H9 (cell line): Measurements from ENCODE around the gene RCN2. TPM values are rescaled to one million over a fixed set of nuclear protein-coding genes. Genes with fewer than 3 reads are reported as not detected.

Experiments
- DNase-seq: peaks from one replicate; pipeline ENCODE4 v3.0.0-alpha.2; 2017
- H2AFZ ChIP-seq: one replicate; pipeline ENCODE4 v1.6.1; 2013; ENCODE audit warnings: mild to moderate bottlenecking, low read length, control low read depth, moderate library complexity
- H2AK5ac ChIP-seq: 2 replicates; pipeline ENCODE4 v1.6.1; 2013; ENCODE audit warnings: low read length, control low read depth, mixed read lengths; ENCODE audit not compliant: insufficient read length
- H2BK120ac ChIP-seq: one replicate; pipeline ENCODE4 v1.6.1; 2013; ENCODE audit warnings: low read depth, mild to moderate bottlenecking, low read length, control low read depth, inconsistent platforms; ENCODE audit not compliant: poor library complexity, severe bottlenecking
- H2BK12ac ChIP-seq: 2 replicates; pipeline ENCODE4 v1.6.1; 2013; ENCODE audit warnings: low read length, control low read depth, mixed read lengths, low read depth; ENCODE audit not compliant: insufficient read length
- H2BK15ac ChIP-seq: 2 replicates; pipeline ENCODE4 v1.6.1; 2013; ENCODE audit warnings: low read depth, low read length, control low read depth
- H2BK20ac ChIP-seq: one replicate; pipeline ENCODE4 v1.6.1; 2013; ENCODE audit warnings: low read depth, mild to moderate bottlenecking, low read length, control low read depth, inconsistent platforms; ENCODE audit not compliant: poor library complexity, severe bottlenecking
- H2BK5ac ChIP-seq: 2 replicates; pipeline ENCODE4 v1.6.1; 2013; ENCODE audit warnings: low read length, control low read depth, mixed read lengths; ENCODE audit not compliant: insufficient read length
- H3K14ac ChIP-seq: 2 replicates; pipeline ENCODE4 v1.6.1; 2013; ENCODE audit warnings: low read length, control low read depth; ENCODE audit not compliant: insufficient read depth
- H3K18ac ChIP-seq: 2 replicates; pipeline ENCODE4 v1.6.1; 2013; ENCODE audit warnings: low read depth, mild to moderate bottlenecking, mixed read lengths, low read length, control low read depth; ENCODE audit not compliant: insufficient read length
- H3K23ac ChIP-seq: 2 replicates; pipeline ENCODE4 v1.6.1; 2013; ENCODE audit warnings: low read length, control low read depth, mixed read lengths, low read depth; ENCODE audit not compliant: insufficient read length
- H3K23me2 ChIP-seq: 2 replicates; pipeline ENCODE4 v1.6.1; 2013; ENCODE audit warnings: low read depth, mild to moderate bottlenecking, mixed read lengths, low read length, control low read depth; ENCODE audit not compliant: insufficient read length, poor library complexity, severe bottlenecking
- H3K27ac ChIP-seq: 2 replicates; pipeline ENCODE4 v1.5.1; 2013; ENCODE audit warnings: low read length, control low read depth, mixed read lengths, low read depth; ENCODE audit not compliant: insufficient read length
- H3K27me3 ChIP-seq: 2 replicates; pipeline ENCODE4 v1.6.1; 2013; ENCODE audit warnings: low read length, control low read depth, inconsistent platforms; ENCODE audit not compliant: insufficient read depth
- H3K4ac ChIP-seq: 2 replicates; pipeline ENCODE4 v1.6.1; 2013; ENCODE audit warnings: low read depth, mild to moderate bottlenecking, control low read depth, inconsistent platforms, low read length, moderate library complexity
- H3K4me1 ChIP-seq: 2 replicates; pipeline ENCODE4 v1.6.1; 2013; ENCODE audit warnings: low read length, control low read depth, inconsistent platforms; ENCODE audit not compliant: insufficient read depth
- H3K4me2 ChIP-seq: 2 replicates; pipeline ENCODE4 v1.6.1; 2013; ENCODE audit warnings: low read length, control low read depth, mixed read lengths; ENCODE audit not compliant: insufficient read length, insufficient read depth
- H3K56ac ChIP-seq: 2 replicates; pipeline ENCODE4 v1.6.1; 2013; ENCODE audit warnings: low read depth, mild to moderate bottlenecking, mixed read lengths, low read length, control low read depth; ENCODE audit not compliant: insufficient read length
- H3K79me1 ChIP-seq: 2 replicates; pipeline ENCODE4 v1.6.1; 2013; ENCODE audit warnings: low read depth, mild to moderate bottlenecking, moderate library complexity, low read length, control low read depth, inconsistent platforms; ENCODE audit not compliant: insufficient read depth, poor library complexity, severe bottlenecking
- H3K79me2 ChIP-seq: 2 replicates; pipeline ENCODE4 v1.6.1; 2013; ENCODE audit warnings: low read length, control low read depth, inconsistent platforms; ENCODE audit not compliant: insufficient read depth
- H3K9ac ChIP-seq: 2 replicates; pipeline ENCODE4 v1.6.1; 2013; ENCODE audit warnings: low read length, control low read depth, mixed read lengths; ENCODE audit not compliant: insufficient read length; ENCODE audit errors: extremely low read depth
- H3K9me3 ChIP-seq: one replicate; pipeline ENCODE4 v1.6.1; 2013; ENCODE audit warnings: low read depth, low read length, inconsistent platforms; ENCODE audit not compliant: control insufficient read depth
- H3T11ph ChIP-seq: one replicate; pipeline ENCODE4 v1.6.1; 2013; ENCODE audit warnings: mild to moderate bottlenecking, low read length, control low read depth, inconsistent platforms
- H4K20me1 ChIP-seq: one replicate; pipeline ENCODE4 v1.6.1; 2013; ENCODE audit not compliant: control insufficient read depth, insufficient read length, insufficient read depth
- H4K5ac ChIP-seq: 2 replicates; pipeline ENCODE4 v1.6.1; 2013; ENCODE audit warnings: low read depth, mild to moderate bottlenecking, mixed read lengths, low read length, control low read depth; ENCODE audit not compliant: insufficient read length
- H4K8ac ChIP-seq: replicated peaks from 2 replicates; pipeline ENCODE4 v1.6.1; 2013; ENCODE audit warnings: low read length, control low read depth, mixed read lengths, low read depth; ENCODE audit not compliant: insufficient read length
- H4K91ac ChIP-seq: 2 replicates; pipeline ENCODE4 v1.6.1; 2013; ENCODE audit warnings: low read depth, mild to moderate bottlenecking, moderate library complexity, mixed read lengths, low read length, control low read depth; ENCODE audit not compliant: insufficient read length
- H3K27ac Mint-ChIP-seq, 3 experiments: 2 replicates in 2 of 3; 3 replicates in 1 of 3; pipeline ENCODE4 v1.8.0; 2020 to 2021; ENCODE audit warnings: mixed read lengths in 3 of 3, mild to moderate bottlenecking in 1 of 3, moderate library complexity in 1 of 3
- H3K27me3 Mint-ChIP-seq: 2 replicates; pipeline ENCODE4 v1.8.0; 2021; ENCODE audit warnings: low read depth, mild to moderate bottlenecking, moderate library complexity, mixed read lengths
- H3K36me3 Mint-ChIP-seq, 3 experiments: 2 replicates in 2 of 3; 3 replicates in 1 of 3; pipeline ENCODE4 v1.8.0; 2020 to 2021; ENCODE audit warnings: low read depth in 3 of 3, mixed read lengths in 3 of 3; ENCODE audit not compliant: insufficient read depth in 1 of 3
- H3K4me1 Mint-ChIP-seq, 2 experiments: 2 replicates each; pipeline ENCODE4 v1.8.0; 2020; ENCODE audit warnings: mixed read lengths in 2 of 2
- H3K4me3 Mint-ChIP-seq, 2 experiments: 2 replicates in 1 of 2; 3 replicates in 1 of 2; pipeline ENCODE4 v1.8.0; 2020 to 2021; ENCODE audit warnings: mild to moderate bottlenecking in 2 of 2, mixed read lengths in 2 of 2, moderate library complexity in 1 of 2
- H3K9me3 Mint-ChIP-seq, 2 experiments: 2 replicates in 1 of 2; 3 replicates in 1 of 2; pipeline ENCODE4 v1.8.0; 2020; ENCODE audit warnings: mild to moderate bottlenecking in 2 of 2, mixed read lengths in 2 of 2, moderate library complexity in 1 of 2
- CTCF ChIP-seq: fragments of 200-600 bp; sonication (generic); conservative IDR thresholded peaks from 3 replicates; pipeline ENCODE4 v1.8.0; 2021; ENCODE audit warnings: antibody characterized with exemption, mild to moderate bottlenecking
- WGBS: extraction: QIAGEN DNeasy Blood & Tissue Kit; methylation state at CpG from one replicate; pipeline ENCODE4 v1.1.7; 2013; ENCODE audit warnings: missing lambda C conversion rate, low lambda C conversion rate, mixed read lengths; ENCODE audit not compliant: insufficient read length; ENCODE audit errors: extremely low coverage; 5-methylcytosine and 5-hydroxymethylcytosine counted together
- total RNA-seq: library from RNA; stranded (reverse); gene quantifications from 2 replicates; pipeline ENCODE4 v1.2.1, GENCODE V29; 2021

Gene RCN2
- total RNA-seq, 1 experiment from 2014 or later: 139 TPM

DNA sequence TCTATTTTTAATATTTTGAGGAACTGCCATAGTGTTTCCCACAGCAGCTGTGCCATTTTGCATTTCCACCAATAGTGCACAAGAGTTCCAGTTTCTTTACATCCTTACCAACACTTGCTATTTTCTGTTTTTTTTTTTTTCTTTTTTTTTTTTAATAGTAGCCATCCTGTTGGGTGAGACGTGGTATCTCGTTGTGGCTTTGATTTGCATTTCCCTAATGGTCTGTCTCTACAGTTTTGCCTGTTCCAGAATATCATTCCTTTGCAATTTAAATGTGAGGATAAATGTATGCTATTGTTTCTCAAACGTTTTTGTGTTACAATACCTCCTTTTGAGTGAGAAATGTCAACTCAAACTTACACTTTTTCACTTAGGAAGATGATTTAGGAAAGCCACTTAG is 22.4 kb downstream of the RCN2 start:
- peaks cover under 1 to 17% (median 15%) of the 10 kb centered on the region in 3 experiments; a peak in 5 of 7 replicates for H3K36me3 Mint-ChIP-seq
- H2BK5ac ChIP-seq: no peak overlapping the region
- no CpG with 5 or more reads among the region's 3 CpGs for WGBS

More for the DNA sequence above, 22.4 kb downstream of the RCN2 start:
- H3K27ac Mint-ChIP-seq: no peak overlapping the region
- H3K23ac ChIP-seq: no peak overlapping the region
- no peak overlapping the region for H3K18ac ChIP-seq
- no peak overlapping the region for H2AFZ ChIP-seq
- no peak overlapping the region for H3K14ac ChIP-seq
- no peak for DNase-seq
- peaks cover 3 to 5% of the 10 kb centered on the region in 2 experiments; a peak in 3 of 4 replicates for H3K4me1 Mint-ChIP-seq
- no peaks in the 10 kb centered on the region for H3K9me3 ChIP-seq
- no peak overlapping the region for H2BK120ac ChIP-seq
- H4K8ac ChIP-seq: no peak overlapping the region
- H4K20me1 ChIP-seq: no peaks in the 10 kb centered on the region
- no peak for TF ChIP-seq CTCF
- H4K91ac ChIP-seq: no peak overlapping the region
- peaks cover 0 to 3% of the 10 kb centered on the region in 2 experiments; a peak in 2 of 5 replicates for H3K9me3 Mint-ChIP-seq
- no peak overlapping the region for H3K9ac ChIP-seq
- no peak overlapping the region for H3T11ph ChIP-seq
- no peaks in the 10 kb centered on the region for H3K27me3 ChIP-seq
- H3K4me1 ChIP-seq: no peaks in the 10 kb centered on the region
- no peak overlapping the region for H2BK20ac ChIP-seq
- no peaks in the 10 kb centered on the region for H3K79me1 ChIP-seq
- H3K56ac ChIP-seq: no peak overlapping the region
- no peaks in the 10 kb centered on the region for H3K23me2 ChIP-seq
- no peak overlapping the region for H2AK5ac ChIP-seq
- H3K27ac ChIP-seq: no peak overlapping the region
- no peak overlapping the region for H3K4ac ChIP-seq
- no peak overlapping the region for H2BK12ac ChIP-seq
- H3K4me2 ChIP-seq: no peak overlapping the region
- H3K27me3 Mint-ChIP-seq: peaks cover 2% of the 10 kb centered on the region; the same call in 1 of the 2 replicates
- H4K5ac ChIP-seq: no peak overlapping the region
- H3K79me2 ChIP-seq: no peaks in the 10 kb centered on the region
- no peak overlapping the region for H3K4me3 Mint-ChIP-seq
- no peak overlapping the region for H2BK15ac ChIP-seq
